OCI-LY1 (cell line): ENCODE data around the gene TPSAB1.

Experiments
- EZH2 ChIP-seq: fragments of 200-600 bp; sonication (generic), shearing (Covaris generic); IDR thresholded peaks from 2 replicates; pipeline ENCODE4 v1.8.0; 2017; ENCODE audit warnings: borderline replicate concordance, mixed run types, mild to moderate bottlenecking, antibody characterized with exemption, low read length, moderate library complexity, mixed read lengths
- TF ChIP-seq, protein P1 (sequence below): fragments of 200-600 bp; sonication (generic), shearing (Covaris generic); IDR thresholded peaks from 2 replicates; pipeline ENCODE4 v1.5.1; 2017; ENCODE audit warnings: mild to moderate bottlenecking, antibody characterized with exemption, low read length, moderate library complexity, mixed read lengths

DNA sequence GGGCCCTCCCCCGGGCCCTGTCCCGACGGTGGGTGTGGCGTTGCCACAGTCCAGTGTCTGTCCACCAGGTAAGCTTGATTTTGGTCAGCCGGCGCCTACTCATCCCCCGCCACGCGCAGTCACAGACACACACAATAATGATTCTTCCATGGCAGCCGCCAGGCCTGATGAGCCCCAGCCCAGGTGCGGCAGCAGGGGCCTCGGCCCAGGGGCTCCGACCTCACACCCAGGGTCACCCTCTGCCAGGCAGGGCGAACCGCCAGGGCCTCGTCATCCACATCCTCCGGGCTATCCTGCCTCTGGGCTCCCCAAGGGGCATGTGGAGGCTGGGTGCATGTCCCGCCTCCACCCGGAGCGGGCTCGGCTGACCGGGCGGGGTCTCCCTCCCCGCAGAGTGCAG, 23.0 kb upstream of the TPSAB1 start:
- TF ChIP-seq, protein P1, sequence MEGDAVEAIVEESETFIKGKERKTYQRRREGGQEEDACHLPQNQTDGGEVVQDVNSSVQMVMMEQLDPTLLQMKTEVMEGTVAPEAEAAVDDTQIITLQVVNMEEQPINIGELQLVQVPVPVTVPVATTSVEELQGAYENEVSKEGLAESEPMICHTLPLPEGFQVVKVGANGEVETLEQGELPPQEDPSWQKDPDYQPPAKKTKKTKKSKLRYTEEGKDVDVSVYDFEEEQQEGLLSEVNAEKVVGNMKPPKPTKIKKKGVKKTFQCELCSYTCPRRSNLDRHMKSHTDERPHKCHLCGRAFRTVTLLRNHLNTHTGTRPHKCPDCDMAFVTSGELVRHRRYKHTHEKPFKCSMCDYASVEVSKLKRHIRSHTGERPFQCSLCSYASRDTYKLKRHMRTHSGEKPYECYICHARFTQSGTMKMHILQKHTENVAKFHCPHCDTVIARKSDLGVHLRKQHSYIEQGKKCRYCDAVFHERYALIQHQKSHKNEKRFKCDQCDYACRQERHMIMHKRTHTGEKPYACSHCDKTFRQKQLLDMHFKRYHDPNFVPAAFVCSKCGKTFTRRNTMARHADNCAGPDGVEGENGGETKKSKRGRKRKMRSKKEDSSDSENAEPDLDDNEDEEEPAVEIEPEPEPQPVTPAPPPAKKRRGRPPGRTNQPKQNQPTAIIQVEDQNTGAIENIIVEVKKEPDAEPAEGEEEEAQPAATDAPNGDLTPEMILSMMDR: no peak
- no peak for TF ChIP-seq EZH2
